Fibroblast of the aortic adventitia (primary cell): ENCODE results near the gene SLC6A1. TPM values are rescaled to one million over a fixed set of nuclear protein-coding genes. Genes with fewer than 3 reads are reported as not detected.

ENCODE experiments used
- DNase-seq: peaks from one replicate; pipeline ENCODE4 v3.0.0-alpha.2; 2010; ENCODE audit warnings: low read depth
- H3K4me3 ChIP-seq: 2 replicates; pipeline ENCODE4 v1.5.1; 2011; ENCODE audit warnings: low read depth, mild to moderate bottlenecking, control low read depth, low read length, moderate library complexity
- CTCF ChIP-seq: IDR thresholded peaks from 2 replicates; pipeline ENCODE4 v1.5.1; 2011; ENCODE audit warnings: mild to moderate bottlenecking, low read length, control low read depth, inconsistent platforms; ENCODE audit not compliant: insufficient read depth
- total RNA-seq: library from RNA; depleted of rRNA; stranded (reverse); fragments of >200 nt; gene quantifications from 2 replicates; pipeline ENCODE4 v1.2.3, GENCODE V29; 2012; ENCODE audit warnings: low replicate concordance

Gene SLC6A1
- total RNA-seq, 1 donor: not detected

- no peak for TF ChIP-seq CTCF
- no peak overlapping the region for H3K4me3 ChIP-seq
- no peak for DNase-seq
Observed at GRCh38 chr3:10975695-10976234, 16.8 kb upstream of the SLC6A1 start.

GRCh38 chr3:10976770-10977169 is 15.8 kb upstream of the SLC6A1 start:
- TF ChIP-seq CTCF: no peak
- no peak overlapping the region for H3K4me3 ChIP-seq
- DNase-seq: no peak

- no peak for DNase-seq
- H3K4me3 ChIP-seq: no peak overlapping the region
- TF ChIP-seq CTCF: no peak
Observed at GRCh38 chr3:10977892-10978510, 14.5 kb upstream of the SLC6A1 start.

GRCh38 chr3:10978956-10979355 is 13.6 kb upstream of the SLC6A1 start:
- no peak for DNase-seq
- no peak overlapping the region for H3K4me3 ChIP-seq
- no peak for TF ChIP-seq CTCF

- TF ChIP-seq CTCF: no peak
- no peak overlapping the region for H3K4me3 ChIP-seq
- DNase-seq: no peak
Observed at GRCh38 chr3:10980312-10980711, 12.2 kb upstream of the SLC6A1 start.

- no peak for DNase-seq
- TF ChIP-seq CTCF: no peak
Observed at GRCh38 chr3:10981031-10981430, 11.5 kb upstream of the SLC6A1 start.

GRCh38 chr3:10981961-10982360 is 10.6 kb upstream of the SLC6A1 start:
- TF ChIP-seq CTCF: no peak
- DNase-seq: peak; percentile 13
- no peak overlapping the region for H3K4me3 ChIP-seq

More at GRCh38 chr3:10981031-10981430, 11.5 kb upstream of the SLC6A1 start:
- H3K4me3 ChIP-seq: no peak overlapping the region
